HL-60 (cell line): Measurements from ENCODE around the gene VILL.

Source experiments
- DNase-seq, 2 experiments: peaks; one replicate each; pipeline ENCODE4 v3.0.0-alpha.2; 2010 to 2020; ENCODE audit warnings: low read depth in 1 of 2, low spot score in 1 of 2
- H3K27ac ChIP-seq: fragments of 250-450 bp; sonication (Bioruptor Pico); replicated peaks from 2 replicates; pipeline ENCODE4 v1.5.1; 2020; ENCODE audit warnings: mild to moderate bottlenecking, moderate library complexity
- H3K27me3 ChIP-seq: fragments of 250-450 bp; sonication (Bioruptor Pico); 2 replicates; pipeline ENCODE4 v1.5.1; 2021; ENCODE audit warnings: mild to moderate bottlenecking, moderate library complexity; ENCODE audit not compliant: insufficient read depth, poor library complexity, severe bottlenecking
- H3K4me3 ChIP-seq: replicated peaks from 2 replicates; pipeline ENCODE4 v1.5.1; 2011; ENCODE audit warnings: mild to moderate bottlenecking, control low read depth, low read length; ENCODE audit not compliant: insufficient read depth
- GABPA ChIP-seq: IDR thresholded peaks from 2 replicates; pipeline ENCODE4 v1.6.1; 2012; ENCODE audit warnings: low read depth
- POLR2AphosphoS5 ChIP-seq: IDR thresholded peaks from 2 replicates; pipeline ENCODE4 v1.6.1; 2012; ENCODE audit warnings: low read depth
- SPI1 ChIP-seq: IDR thresholded peaks from 2 replicates; pipeline ENCODE4 v1.6.1; 2012; ENCODE audit warnings: low read depth, mild to moderate bottlenecking, borderline replicate concordance
- TF ChIP-seq, protein P1 (sequence below): IDR thresholded peaks from one replicate; pipeline ENCODE4 v1.5.1; 2011; ENCODE audit warnings: low read length, control low read depth, inconsistent platforms; ENCODE audit not compliant: insufficient read depth
- TF ChIP-seq, protein P2 (sequence below): IDR thresholded peaks from 2 replicates; pipeline ENCODE4 v1.6.1; 2012; ENCODE audit warnings: low read depth; ENCODE audit not compliant: insufficient replicate concordance

Gene VILL

DNA sequence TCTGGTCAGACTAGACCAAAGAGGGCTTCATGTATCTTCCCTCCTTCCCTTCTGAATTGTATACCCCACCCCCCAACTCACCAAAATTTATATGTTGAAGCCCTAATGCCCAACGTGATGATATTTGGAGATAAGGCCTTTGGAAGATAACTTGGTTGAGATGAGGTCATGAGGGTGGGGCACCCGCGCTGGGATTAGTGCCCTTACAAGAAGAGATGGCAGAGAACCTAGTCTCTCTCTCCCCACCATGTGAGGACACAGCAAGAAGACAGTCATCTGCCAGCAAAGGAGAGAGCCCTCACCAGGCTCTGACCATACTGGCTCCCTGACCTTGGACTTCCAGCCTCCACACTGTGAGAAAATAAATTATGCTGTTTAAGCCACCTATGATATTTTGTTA, 25.4 kb downstream of the VILL start:
- Histone ChIP-seq H3K27me3 (no peaks in the 10 kb centered on the region), H3K27ac (no peak overlapping the region), H3K4me3 (no peak overlapping the region)
- TF ChIP-seq GABPA (no peak), POLR2AphosphoS5 (no peak), SPI1 (no peak)
- TF ChIP-seq, protein P1, sequence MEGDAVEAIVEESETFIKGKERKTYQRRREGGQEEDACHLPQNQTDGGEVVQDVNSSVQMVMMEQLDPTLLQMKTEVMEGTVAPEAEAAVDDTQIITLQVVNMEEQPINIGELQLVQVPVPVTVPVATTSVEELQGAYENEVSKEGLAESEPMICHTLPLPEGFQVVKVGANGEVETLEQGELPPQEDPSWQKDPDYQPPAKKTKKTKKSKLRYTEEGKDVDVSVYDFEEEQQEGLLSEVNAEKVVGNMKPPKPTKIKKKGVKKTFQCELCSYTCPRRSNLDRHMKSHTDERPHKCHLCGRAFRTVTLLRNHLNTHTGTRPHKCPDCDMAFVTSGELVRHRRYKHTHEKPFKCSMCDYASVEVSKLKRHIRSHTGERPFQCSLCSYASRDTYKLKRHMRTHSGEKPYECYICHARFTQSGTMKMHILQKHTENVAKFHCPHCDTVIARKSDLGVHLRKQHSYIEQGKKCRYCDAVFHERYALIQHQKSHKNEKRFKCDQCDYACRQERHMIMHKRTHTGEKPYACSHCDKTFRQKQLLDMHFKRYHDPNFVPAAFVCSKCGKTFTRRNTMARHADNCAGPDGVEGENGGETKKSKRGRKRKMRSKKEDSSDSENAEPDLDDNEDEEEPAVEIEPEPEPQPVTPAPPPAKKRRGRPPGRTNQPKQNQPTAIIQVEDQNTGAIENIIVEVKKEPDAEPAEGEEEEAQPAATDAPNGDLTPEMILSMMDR: no peak
- TF ChIP-seq, protein P2, sequence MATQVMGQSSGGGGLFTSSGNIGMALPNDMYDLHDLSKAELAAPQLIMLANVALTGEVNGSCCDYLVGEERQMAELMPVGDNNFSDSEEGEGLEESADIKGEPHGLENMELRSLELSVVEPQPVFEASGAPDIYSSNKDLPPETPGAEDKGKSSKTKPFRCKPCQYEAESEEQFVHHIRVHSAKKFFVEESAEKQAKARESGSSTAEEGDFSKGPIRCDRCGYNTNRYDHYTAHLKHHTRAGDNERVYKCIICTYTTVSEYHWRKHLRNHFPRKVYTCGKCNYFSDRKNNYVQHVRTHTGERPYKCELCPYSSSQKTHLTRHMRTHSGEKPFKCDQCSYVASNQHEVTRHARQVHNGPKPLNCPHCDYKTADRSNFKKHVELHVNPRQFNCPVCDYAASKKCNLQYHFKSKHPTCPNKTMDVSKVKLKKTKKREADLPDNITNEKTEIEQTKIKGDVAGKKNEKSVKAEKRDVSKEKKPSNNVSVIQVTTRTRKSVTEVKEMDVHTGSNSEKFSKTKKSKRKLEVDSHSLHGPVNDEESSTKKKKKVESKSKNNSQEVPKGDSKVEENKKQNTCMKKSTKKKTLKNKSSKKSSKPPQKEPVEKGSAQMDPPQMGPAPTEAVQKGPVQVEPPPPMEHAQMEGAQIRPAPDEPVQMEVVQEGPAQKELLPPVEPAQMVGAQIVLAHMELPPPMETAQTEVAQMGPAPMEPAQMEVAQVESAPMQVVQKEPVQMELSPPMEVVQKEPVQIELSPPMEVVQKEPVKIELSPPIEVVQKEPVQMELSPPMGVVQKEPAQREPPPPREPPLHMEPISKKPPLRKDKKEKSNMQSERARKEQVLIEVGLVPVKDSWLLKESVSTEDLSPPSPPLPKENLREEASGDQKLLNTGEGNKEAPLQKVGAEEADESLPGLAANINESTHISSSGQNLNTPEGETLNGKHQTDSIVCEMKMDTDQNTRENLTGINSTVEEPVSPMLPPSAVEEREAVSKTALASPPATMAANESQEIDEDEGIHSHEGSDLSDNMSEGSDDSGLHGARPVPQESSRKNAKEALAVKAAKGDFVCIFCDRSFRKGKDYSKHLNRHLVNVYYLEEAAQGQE: no peak
- DNase-seq: no peak

DNA sequence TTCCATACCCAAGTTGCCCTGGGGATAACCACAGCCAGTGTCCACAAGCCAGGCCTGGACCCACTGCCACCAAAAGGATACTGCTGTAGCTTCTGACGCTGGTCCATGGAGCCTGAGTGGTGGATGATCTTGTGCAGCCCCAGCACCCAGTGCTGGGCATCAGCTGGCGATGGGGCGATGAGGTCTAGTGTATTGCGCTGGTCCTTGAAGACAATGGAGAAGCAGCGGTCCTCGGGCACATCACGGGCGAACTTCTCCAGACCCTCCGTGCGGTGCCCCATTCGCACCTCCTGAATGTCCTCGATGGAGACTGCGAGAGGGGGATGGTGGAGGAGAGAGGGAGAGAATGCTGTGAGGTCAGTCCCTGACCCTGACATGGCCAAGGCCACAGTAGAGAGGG, 25.8 kb downstream of the VILL start:
- Histone ChIP-seq H3K4me3 (no peak overlapping the region), H3K27ac (no peak overlapping the region), H3K27me3 (no peaks in the 10 kb centered on the region)
- no peak for TF ChIP-seq GABPA
- TF ChIP-seq, protein P2: no peak
- DNase-seq: no peak

DNA sequence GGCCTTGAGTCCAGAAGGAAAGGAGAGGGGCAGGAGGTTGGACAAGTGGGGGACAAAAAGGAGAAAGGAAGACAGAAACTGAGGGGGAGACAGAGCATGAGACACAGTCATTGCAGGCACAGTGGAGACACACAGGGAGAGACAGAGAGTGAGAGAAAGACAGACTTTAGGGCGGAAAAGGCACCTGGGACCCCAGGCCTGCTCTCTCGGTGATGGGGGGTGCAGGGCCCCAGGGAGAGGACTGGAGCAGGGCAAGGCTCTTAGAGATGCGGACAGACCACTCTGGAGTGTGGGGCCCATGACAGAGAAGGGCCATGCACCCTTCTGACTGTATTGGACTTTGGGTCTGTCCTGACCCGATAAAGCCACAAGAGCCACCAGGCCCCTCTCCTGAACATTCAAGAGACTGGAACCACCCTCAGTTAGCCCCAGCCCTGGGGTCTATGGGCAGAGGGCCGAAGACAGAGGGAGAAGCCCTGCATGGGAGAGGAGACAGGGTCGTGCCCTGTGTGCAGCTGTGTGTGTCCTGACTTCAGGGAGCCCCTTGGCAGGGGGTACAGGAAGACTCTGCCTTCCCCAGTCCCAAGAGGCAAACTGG, 26.4 kb downstream of the VILL start:
- no peak for DNase-seq
- no peak for TF ChIP-seq GABPA
- TF ChIP-seq, protein P1: no peak
- no peak for TF ChIP-seq POLR2AphosphoS5
- TF ChIP-seq, protein P2: no peak
- no peak for TF ChIP-seq SPI1
- Histone ChIP-seq H3K4me3 (no peak overlapping the region), H3K27me3 (no peaks in the 10 kb centered on the region), H3K27ac (no peak overlapping the region)
